ENCODE results near the gene ZNF548.
"Not testable (repeated sequence)": the region's sequence is repeated elsewhere in the genome, so short reads cannot be mapped to it uniquely, and the experiment has no call there.

The ZNF548 gene

DNA sequence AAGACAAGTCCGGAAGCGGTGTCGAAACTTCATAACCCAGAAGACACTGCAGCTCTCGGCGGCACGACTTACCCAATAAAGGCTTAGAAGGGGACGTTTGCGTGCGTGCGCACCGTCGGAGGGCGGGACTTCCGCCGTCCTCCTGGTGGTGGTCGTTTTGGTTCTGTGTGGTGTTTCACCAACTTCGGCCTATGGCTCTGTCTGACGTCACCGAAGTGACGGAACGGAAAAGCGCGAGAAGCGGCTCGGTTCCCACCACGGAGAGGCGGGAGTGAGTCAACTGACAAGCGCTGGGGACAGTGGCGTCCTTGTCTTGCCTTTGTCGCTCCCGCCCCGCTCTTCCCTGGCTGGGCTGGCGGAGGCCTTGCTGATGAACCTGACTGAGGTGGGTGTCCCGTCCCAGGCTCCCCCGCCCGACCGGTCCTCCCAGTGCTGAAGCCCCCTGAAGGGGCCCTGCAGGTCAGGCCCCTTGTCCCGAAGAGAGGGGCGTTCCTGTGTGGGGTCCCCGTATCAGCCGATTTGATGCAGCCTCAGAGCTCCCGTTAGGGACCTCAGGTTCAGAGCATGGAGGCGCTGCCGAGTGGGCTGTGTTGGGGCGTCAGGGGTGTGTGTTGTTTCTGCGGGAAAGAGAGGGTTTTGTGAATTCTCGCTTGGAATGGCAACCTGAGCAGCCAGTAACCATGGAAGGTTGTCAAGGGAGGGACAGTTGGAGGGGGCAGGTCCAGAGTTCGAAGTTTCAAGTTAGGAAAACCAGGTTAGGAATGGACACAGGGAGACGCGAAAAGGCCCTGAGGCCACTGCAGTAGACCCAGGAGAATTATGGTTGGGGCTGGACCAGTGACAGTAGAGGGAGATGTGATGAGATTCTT, at the start of gene ZNF548:
Gene ZNF548, plus strand, starts transcription at position 125 of the 869 bp plus-strand sequence. Its CDS starts 246 bp downstream, at position 371.
- DNase-seq = peak; percentile 97

DNA sequence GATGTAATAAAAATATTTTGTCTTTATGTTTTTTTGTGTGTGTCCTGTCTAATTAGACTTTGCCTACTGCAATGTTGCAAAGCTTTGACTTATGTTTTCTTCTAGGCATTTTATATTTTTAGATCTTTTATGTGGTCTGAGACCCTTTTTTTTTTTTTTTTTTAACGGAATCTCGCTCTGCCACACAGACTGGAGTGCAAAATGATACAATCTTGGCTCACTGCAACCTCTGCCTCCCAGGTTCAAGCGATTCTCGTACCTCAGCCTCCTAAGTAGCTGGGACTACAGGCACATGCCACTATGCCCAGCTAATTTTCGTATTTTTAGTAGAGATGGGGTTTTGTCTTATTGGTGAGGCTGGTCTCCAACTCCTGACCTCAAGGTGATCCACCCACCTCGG, 47.1 kb upstream of the ZNF548 start:
- no peak for DNase-seq

DNA sequence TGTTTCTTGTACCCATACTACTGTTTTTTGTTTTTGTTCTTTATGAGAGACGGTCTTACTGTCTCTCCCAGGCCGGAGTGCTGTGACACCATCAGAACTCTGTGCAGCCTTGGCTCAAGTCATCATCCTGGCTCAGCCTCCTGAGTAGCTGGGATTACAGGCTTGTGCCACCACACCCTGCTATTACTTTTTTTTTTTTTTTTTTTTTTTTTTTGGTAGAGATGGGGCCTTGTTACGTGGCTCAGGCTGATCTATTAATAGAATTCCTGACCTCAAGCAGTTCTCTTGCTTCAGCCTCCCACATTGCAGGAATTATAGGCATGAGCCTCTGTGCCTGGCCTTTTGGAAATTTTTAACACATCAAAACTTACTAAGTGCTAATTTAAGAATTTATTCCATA, 41.5 kb upstream of the ZNF548 start:
- no peak for DNase-seq

DNA sequence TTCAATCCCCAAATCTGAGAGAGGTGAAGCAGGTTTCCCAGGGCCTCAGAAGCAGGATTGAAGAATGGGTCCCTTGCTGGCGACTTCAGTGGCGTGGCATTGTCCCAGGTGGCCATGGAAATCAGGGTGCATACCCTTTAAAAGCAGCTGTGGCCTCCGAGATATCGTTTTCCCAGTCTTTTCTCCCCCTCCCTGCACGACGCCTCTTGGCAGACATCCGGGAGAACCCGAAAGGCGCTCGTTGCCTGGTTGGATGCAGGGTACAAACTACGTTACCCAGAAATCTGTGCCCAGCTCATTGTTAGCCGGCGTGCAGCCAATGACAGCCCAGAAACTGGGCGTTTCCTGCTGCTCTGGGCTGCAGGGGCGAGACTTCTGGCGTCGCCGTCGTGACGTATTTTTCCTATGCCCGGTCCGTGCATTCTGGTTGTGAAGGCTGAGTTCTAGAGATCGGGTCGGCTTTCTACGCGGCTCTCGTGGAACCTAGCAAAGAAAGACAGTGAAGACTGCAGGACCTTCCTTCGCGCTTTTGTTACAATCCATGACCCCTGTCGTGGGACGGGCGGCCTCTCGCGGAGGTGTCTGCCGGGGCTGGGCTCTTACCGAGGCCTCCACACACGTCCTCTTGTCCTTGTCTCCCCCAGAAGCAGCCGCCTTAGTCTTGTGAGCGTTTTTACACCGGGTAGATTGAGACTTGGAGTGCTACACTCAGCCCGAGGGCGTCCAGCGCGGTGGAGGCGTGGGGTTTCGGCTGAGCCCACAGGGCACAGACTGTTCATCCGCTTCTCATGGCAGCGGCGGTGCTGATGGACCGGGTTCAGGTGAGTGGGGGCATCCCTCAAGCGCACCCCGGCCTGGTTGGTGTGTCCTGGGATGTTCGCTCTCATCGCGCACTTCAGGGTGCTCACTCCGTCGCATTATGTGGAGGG, 38.5 kb upstream of the ZNF548 start, which contains the start of gene ZNF304:
Gene ZNF304, plus strand, starts transcription at position 395 of the 929 bp plus-strand sequence. Its CDS starts 394 bp downstream, at position 789.
- peak; percentile 84 for DNase-seq

DNA sequence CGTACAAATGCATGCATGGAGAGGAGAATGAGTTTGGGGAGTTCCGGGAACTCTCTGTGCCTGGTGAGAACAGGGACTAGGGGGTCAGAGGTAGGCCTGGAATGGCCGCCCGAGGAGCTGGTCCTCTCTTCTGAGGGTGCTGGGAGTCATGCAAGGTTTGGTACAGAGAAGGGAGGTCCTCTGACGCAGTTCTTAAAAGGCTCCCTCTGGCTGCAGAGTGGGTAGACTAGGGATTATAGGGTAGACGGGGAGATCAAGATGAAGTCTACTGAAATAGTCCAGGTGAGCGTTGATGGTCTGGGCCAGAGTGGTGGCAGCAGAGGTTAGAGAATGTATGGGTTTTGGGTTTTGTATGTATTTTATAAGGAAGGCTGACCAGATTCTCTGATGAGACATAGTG, 37.8 kb upstream of the ZNF548 start:
- DNase-seq = no peak

DNA sequence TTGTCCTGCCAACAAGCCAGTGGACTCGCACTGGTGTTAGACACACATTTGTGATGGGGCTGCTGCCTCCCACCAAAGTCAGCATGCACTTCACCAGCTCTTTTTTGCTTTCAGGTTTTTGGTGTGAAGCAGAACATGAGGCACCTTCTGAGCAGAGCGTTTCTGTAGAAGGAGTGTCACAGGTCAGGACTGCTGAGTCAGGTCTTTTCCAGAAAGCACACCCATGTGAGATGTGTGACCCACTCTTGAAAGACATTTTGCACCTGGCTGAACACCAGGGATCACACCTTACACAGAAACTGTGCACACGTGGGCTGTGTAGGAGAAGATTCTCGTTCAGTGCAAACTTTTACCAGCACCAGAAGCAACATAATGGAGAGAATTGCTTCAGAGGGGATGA, 33.7 kb upstream of the ZNF548 start:
- no peak for DNase-seq

DNA sequence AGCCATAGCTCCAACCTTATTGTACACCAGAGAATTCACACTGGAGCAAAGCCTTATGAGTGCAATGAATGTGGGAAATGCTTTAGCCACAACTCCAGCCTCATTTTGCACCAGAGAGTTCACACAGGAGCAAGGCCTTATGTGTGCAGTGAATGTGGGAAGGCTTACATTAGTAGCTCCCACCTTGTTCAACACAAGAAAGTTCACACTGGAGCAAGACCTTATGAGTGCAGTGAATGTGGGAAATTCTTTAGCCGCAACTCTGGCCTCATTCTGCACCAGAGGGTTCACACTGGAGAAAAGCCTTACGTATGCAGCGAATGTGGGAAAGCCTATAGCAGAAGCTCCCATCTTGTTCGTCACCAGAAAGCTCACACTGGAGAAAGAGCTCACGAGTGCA, 32.2 kb upstream of the ZNF548 start:
- DNase-seq = no peak

DNA sequence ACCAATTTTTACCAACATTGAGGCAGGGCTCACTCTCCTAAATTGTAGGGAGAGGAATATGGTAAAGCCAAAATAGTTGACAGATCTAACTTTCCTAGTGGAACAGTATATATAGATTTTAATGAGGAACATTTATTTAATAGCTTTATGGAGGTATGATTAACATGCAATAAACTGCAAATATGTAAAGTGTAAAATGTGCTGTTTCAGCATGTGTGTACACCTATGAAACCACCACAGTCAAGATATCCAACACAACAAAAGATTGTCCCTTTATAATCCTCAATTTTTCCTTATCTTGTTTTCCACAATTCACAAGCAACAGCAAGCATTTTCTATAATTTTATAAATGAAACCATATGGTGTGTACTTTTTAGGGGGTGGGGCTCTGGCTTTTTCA, 30.4 kb upstream of the ZNF548 start:
- DNase-seq = no peak

DNA sequence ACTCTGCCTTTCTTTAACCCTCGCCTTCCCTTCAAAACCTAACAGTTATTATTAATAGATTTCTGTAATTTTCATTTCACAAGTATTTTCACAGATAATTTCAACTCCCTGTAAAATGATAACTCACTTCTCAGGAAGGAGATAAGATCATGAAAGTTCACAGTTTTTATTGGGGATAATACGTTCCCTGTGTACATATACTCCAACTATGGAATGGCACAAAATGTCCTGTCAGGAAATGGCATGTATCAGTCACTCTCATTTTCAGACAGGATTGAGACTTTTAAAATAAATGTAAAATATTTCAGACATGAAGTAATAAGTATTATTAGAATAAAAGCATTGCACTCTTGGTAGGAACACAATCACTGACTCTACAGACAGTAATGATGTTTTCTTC, 27.2 kb upstream of the ZNF548 start:
- no peak for DNase-seq

DNA sequence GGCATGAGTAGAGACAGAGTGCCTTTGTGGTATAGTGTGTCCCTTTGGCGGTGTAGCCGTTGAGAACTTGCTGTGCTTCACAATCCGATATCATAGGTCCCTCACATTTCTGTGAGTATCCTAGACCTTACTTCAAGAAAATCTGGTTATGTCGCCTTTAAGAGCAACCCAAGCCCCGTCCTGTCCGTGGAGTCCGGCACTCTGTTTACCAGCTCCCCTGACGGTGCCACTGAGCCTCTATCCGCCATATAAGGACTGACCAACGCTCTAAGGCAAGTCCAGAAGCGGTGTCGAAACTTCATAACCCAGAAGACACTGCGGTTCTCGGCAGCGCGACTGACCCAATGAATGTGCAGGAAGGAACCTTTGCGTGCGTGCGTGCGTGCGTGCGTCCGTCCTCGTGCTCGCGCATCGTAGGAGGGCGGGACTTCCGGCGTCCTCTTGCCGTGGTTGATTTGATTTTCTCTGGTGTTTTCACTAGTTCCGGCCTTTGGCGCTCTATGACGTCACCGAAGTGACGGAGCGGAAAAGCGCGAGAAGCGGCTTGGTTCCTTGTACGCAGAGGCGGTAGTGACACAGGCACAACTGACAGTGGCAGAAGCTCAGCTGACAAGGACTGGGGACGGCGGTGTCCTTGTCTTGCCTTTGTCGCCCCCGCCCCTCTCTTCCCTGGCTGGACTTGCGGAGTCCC, 26.5 kb upstream of the ZNF548 start, which contains the start of the genes TRAPPC2B and ZNF547:
Gene TRAPPC2B, plus strand, starts transcription at position 555 of the 691 bp plus-strand sequence. CDS start 1,283 bp downstream, outside the sequence.
Gene ZNF547, plus strand, starts transcription at position 555 of the 691 bp plus-strand sequence. CDS start 5,005 bp downstream, outside the sequence.
- DNase-seq = peak; percentile 99

DNA sequence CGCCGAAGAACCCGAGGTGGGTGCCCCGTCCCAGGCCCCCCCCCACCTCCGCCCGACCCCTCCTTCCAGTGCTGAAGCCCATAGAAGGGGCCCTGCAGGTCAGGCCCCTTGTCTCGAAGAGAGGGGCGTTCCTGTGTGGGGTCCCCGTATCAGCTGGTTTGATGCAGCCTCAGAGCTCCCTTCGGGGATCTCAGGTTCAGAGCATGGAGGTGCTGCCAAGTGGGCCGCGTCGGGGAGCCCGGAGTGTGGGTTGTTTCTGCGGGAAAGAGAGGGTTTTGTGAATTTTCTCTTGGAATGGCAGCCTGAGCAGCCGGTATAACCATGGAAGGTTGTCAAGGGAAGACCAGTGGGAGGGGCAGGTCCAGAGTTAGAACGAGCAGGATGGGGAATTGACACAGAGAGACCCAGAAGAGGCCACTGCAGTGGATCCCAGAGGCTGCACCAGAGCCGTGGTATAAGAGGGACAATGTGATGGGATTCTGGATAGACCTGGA, 25.9 kb upstream of the ZNF548 start:
- no peak for DNase-seq

DNA sequence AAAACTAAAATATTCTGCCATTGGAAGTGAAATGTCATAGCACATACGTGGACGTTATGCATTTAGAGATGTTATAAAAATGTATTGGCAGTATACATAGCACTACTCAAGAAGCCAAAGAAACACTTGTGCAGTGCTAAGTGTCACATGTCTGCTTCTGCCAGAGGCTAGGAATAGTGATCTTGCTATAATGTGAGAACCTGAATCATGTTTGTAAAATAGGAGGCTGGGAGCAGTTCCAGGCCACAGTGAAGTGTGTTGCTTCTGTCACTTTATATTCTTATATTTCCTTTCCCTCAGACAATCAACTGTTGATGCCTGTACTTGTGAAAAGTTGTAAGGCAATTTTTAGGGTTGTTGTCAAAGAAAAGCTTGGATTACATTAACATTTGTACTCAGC, 22.9 kb upstream of the ZNF548 start:
- DNase-seq = no peak

DNA sequence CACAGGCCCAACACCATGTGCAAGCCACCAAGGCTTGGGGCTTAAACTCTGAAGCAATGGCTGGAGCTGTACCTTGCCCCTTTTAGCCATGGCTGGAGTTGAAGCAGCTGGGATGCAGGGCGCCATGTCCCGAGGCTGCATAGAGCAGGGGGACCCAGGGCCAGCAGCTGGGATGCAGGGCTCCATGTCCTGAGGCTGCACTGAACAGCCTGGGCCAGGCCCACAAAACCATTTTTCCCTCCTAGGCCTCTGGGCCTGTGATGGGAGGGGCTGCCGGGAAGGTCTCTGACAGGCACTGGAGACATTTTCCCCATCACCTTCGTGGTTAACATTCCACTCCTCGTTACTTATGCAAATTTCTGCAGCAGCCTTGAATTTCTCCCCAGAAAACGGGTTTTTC, 15.5 kb upstream of the ZNF548 start:
- DNase-seq = no peak

DNA sequence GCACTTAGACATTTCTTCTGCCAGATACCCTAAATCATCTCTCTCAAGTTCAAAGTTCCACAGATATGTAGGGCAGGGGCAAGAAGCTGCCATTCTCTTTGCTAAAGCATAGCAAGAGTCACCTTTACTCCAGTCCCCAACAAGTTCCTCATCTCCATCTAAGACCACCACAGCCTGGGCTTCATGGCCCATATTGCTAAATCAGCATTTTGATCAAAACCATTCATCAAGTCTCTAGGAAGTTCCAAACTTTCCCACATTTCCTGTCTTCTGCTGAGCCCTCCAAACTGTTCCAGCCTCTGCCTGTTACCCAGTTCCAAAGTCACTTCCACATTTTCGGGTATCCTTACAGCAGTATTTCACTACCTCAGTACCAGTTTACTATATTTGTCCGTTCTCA, 15.0 kb upstream of the ZNF548 start:
- not testable (repeated sequence) for DNase-seq

DNA sequence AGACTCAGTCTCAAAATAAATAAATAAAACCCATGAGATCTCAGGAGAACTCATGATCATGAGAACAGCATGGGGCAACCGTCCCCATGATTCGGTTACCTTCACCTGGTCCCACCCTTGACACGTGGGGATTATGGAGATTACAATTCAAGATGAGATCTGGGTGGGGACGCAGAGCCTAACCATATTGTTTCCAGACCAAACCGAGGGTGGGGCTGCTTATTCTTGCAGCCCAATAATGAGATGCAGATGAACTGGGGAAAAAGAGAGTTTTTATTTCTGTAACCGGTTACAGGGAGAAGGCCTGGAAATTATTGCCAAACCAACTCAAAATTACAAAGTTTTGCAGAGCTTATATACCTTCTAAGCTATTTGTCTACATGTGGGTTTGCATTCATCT, 13.5 kb upstream of the ZNF548 start:
- DNase-seq = no peak

DNA sequence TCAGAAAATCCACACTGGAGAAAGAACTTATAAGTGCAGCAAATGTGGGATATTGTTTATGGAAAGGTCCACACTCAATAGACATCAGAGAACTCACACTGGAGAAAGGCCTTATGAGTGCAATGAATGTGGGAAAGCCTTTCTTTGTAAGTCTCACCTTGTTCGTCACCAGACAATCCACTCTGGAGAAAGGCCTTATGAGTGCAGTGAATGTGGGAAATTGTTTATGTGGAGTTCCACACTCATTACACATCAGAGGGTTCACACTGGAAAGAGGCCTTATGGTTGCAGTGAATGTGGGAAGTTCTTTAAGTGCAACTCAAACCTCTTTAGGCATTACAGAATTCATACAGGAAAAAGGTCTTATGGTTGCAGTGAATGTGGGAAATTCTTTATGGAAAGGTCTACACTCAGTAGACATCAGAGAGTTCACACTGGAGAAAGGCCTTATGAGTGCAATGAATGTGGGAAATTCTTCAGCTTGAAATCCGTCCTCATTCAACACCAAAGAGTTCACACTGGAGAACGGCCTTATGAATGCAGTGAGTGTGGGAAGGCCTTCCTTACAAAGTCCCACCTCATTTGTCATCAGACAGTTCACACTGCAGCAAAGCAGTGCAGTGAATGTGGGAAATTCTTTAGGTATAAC, 12.0 kb upstream of the ZNF548 start:
- no peak for DNase-seq

DNA sequence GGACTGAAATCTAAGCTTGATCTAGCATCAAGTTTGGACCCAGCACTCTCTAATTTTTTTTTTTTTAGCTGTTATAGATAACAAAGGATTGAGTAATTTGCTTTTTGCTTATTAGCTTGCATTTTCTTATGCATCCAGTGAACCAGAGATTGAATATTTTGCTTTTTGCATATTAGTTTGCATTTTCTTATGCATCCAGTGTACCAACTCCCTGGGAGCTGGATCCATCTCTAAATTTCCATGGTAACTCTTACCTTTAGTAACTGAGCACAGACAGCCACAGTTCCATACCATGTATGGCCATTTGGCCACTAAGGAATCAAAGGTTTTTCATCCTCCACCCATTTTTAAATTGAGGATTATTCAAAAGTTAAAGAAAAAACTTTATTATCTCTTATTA, 8.7 kb upstream of the ZNF548 start:
- DNase-seq = no peak

DNA sequence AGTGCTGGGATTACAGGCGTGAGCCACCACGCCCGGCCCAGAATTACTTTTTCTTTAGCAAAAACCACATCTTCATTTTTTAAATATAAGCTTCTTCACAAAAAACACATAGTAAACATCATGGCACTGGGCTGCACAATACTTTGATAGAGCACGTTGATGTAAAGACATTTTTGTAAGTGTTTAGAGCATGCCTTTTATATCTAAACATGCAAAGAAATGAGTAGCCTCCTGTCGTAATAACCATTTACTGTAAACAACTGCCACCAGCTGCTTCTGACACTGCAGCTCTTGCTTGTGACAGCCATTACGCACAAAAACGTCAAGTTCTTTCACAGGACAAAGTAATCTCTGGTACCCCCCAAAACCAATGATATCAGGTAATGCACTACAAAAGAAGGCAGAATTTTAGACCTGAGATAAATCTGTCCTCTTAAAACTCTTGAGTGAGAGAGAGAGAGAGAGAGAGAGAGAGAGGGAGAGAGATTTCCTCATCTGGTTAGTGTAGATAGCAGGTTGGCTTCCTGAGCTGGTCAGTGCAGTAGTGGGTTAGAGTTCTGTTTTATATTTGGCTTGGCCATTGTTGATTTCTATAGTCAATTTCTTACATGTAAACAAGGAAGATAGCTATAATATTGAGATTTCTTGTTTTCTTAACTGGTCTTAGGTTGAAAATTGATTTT, 6.7 kb upstream of the ZNF548 start:
- no peak for DNase-seq

DNA sequence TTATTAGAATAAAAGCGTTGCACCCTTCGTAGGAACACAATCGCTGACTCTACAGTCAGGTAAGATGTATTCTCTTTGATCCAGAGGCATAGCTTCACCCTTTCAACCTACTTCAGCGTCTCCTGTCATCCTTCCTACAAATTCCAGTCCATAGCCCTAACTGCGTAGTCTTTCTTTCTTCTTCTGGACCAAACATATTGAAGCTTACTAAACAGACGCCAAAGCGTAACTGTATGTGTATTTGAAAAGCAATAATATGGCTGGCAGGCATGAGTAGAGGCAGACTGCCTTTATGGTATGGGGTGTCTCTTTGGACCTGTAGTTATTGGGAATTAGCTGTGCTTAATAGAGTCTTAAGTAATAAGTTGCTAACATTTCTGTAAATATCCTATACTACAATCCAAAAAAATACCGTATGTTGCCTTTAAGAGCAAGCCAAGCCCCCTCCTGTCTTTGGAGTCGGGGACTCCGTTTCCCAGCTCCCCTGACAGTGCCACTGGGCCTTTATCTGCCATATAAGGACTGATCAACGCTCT, 392 bp upstream of the ZNF548 start:
- no peak for DNase-seq

DNA sequence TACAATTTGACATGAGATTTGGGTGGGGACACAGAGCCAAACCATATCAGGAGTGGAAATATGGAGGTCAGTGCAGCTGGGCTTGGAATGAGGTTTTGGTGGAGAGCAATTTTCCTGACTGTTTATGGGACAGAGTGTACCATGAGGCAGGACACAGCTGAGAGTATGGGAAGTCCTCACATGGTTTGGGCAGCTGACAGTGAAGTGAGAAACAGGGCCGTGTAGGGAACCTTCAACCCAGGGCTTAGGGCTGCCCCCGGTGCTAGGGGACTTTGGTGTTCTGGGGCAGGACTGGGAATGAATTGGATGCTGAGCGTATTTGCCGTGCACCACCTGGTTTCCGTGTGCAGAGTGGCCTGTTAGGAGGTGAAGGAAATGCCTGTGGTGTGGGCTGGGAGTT, 6.1 kb downstream of the ZNF548 start:
- DNase-seq = no peak

DNA sequence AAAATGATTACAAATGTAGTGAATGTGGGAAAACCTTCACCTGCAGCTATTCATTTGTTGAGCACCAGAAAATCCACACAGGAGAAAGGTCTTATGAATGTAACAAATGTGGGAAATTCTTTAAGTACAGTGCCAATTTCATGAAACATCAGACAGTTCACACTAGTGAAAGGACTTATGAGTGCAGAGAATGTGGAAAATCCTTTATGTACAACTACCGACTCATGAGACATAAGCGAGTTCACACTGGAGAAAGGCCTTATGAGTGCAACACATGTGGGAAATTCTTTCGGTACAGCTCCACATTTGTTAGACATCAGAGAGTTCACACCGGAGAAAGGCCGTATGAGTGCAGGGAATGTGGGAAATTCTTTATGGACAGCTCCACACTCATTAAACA, 9.2 kb downstream of the ZNF548 start:
- no peak for DNase-seq
